ENCODE measurements around the gene POTEI.
"Not testable (repeated sequence)": the region's sequence is repeated elsewhere in the genome, so short reads cannot be mapped to it uniquely, and the experiment has no call there.

DNA sequence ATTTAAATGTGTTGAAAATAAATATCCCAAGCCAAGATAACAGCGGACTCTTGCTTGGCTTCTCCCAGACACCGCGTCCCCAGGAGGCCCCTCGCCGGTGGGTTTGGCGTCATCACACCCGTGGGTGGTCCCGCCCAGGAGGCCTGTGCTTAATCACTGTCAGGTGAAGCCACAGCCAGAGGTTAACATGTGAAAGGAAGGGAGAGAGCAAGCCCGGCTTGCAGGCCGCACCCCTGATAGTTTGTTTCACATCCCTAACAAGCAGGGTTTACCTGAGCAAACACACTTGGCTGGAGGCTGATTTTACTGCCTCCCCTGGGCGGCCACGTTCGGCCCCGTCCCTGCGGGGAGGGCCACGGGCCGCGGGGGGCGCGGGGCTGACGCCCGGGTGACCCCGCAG is 13.3 kb upstream of the POTEI start:
- TF ChIP-seq, protein P1, sequence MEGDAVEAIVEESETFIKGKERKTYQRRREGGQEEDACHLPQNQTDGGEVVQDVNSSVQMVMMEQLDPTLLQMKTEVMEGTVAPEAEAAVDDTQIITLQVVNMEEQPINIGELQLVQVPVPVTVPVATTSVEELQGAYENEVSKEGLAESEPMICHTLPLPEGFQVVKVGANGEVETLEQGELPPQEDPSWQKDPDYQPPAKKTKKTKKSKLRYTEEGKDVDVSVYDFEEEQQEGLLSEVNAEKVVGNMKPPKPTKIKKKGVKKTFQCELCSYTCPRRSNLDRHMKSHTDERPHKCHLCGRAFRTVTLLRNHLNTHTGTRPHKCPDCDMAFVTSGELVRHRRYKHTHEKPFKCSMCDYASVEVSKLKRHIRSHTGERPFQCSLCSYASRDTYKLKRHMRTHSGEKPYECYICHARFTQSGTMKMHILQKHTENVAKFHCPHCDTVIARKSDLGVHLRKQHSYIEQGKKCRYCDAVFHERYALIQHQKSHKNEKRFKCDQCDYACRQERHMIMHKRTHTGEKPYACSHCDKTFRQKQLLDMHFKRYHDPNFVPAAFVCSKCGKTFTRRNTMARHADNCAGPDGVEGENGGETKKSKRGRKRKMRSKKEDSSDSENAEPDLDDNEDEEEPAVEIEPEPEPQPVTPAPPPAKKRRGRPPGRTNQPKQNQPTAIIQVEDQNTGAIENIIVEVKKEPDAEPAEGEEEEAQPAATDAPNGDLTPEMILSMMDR (IDR thresholded peaks at IDR 0.05): not testable (repeated sequence)
- not testable (repeated sequence) for TF ChIP-seq POLR2A (IDR thresholded peaks at IDR 0.05)
